DOHH2 (cell line): ENCODE measurements around the gene ADAM33.

Experiments
- H3F3A ChIP-seq: fragments of 200-600 bp; sonication (generic), shearing (Covaris generic); 2 replicates; pipeline ENCODE4 v1.6.0; 2016; ENCODE audit warnings: antibody characterized with exemption, mild to moderate bottlenecking; ENCODE audit not compliant: control insufficient read depth, insufficient read depth
- H3K27ac ChIP-seq: fragments of 200-600 bp; sonication (generic); 2 replicates; pipeline ENCODE4 v1.5.1; 2014; ENCODE audit warnings: low read depth, mild to moderate bottlenecking, low read length, moderate library complexity
- H3K27me3 ChIP-seq: fragments of 200-600 bp; sonication (generic); 2 replicates; pipeline ENCODE4 v1.6.1; 2014; ENCODE audit warnings: mild to moderate bottlenecking, low read length, mixed read lengths; ENCODE audit not compliant: control insufficient read depth
- H3K36me3 ChIP-seq: fragments of 200-600 bp; sonication (generic); 2 replicates; pipeline ENCODE4 v1.6.1; 2014; ENCODE audit warnings: mild to moderate bottlenecking, low read length, moderate library complexity, mixed read lengths; ENCODE audit not compliant: control insufficient read depth
- H3K4me1 ChIP-seq: fragments of 200-600 bp; sonication (generic); 2 replicates; pipeline ENCODE4 v1.6.1; 2014; ENCODE audit warnings: mild to moderate bottlenecking, low read length, mixed read lengths; ENCODE audit not compliant: control insufficient read depth
- H3K4me2 ChIP-seq: fragments of 200-600 bp; sonication (generic); 2 replicates; pipeline ENCODE4 v1.6.0; 2014; ENCODE audit warnings: mild to moderate bottlenecking, low read length, moderate library complexity
- H3K4me3 ChIP-seq: fragments of 200-600 bp; sonication (generic); 2 replicates; pipeline ENCODE4 v1.5.1; 2014; ENCODE audit warnings: mild to moderate bottlenecking, low read length, mixed read lengths
- H3K79me2 ChIP-seq: fragments of 200-600 bp; sonication (generic); 2 replicates; pipeline ENCODE4 v1.6.1; 2014; ENCODE audit warnings: mild to moderate bottlenecking, low read length, mixed read lengths; ENCODE audit not compliant: control insufficient read depth
- H3K9me2 ChIP-seq: fragments of 200-600 bp; sonication (generic); replicated peaks from 2 replicates; pipeline ENCODE4 v1.6.1; 2014; ENCODE audit warnings: mild to moderate bottlenecking, low read length, mixed read lengths; ENCODE audit not compliant: control insufficient read depth
- H3K9me3 ChIP-seq: fragments of 200-600 bp; sonication (generic); 2 replicates; pipeline ENCODE4 v1.6.1; 2014; ENCODE audit warnings: antibody characterized with exemption, low read length, mixed read lengths; ENCODE audit not compliant: control insufficient read depth, insufficient read depth
- H4K20me1 ChIP-seq: fragments of 200-600 bp; sonication (generic); 2 replicates; pipeline ENCODE4 v1.6.0; 2014; ENCODE audit warnings: low read depth, mild to moderate bottlenecking, antibody characterized with exemption, low read length, moderate library complexity; ENCODE audit not compliant: control insufficient read depth, insufficient read depth
- EZH2phosphoT487 ChIP-seq: fragments of 200-600 bp; sonication (generic); IDR thresholded peaks from 2 replicates; pipeline ENCODE4 v1.6.1; 2017; ENCODE audit warnings: borderline replicate concordance, mild to moderate bottlenecking, antibody characterized with exemption, low read length, moderate library complexity, mixed read lengths
- TF ChIP-seq, protein P1 (sequence below): fragments of 200-600 bp; sonication (generic); IDR thresholded peaks from one replicate; pipeline ENCODE4 v1.5.1; 2014; ENCODE audit warnings: antibody characterized with exemption, mild to moderate bottlenecking, low read depth, low read length; ENCODE audit not compliant: poor library complexity, severe bottlenecking

ADAM33 gene

DNA sequence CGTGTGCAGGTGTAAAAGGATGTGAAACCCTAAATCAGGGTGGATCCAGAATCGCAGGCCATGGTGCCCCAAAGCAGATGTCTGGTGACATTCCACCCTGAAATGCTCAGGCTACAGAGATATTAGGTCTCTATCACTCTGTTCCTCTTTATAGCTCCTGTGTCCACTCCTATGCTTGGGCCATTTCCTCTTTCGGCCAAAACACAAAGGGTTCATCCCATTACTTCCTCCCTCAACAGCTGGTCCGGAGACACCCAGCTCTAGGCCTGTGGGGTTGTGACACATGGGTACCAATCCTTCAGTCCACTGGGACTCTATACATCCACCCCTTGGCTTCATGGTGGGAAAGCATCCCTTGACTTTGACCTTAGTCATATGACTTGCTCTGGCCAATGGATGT, 32.3 kb upstream of the ADAM33 start:
- Histone ChIP-seq H3K9me3 (no peaks in the 10 kb centered on the region), H3K9me2 (no peaks in the 10 kb centered on the region), H3K36me3 (no peaks in the 10 kb centered on the region), H3F3A (no peaks in the 10 kb centered on the region), H4K20me1 (no peaks in the 10 kb centered on the region), H3K4me1 (no peaks in the 10 kb centered on the region), H3K27me3 (peaks cover 5% of the 10 kb centered on the region; the same call in 1 of the 2 replicates), H3K27ac (no peak overlapping the region), H3K79me2 (no peaks in the 10 kb centered on the region), H3K4me3 (no peak overlapping the region), H3K4me2 (no peak overlapping the region)
- TF ChIP-seq EZH2phosphoT487 = no peak
- TF ChIP-seq, protein P1, sequence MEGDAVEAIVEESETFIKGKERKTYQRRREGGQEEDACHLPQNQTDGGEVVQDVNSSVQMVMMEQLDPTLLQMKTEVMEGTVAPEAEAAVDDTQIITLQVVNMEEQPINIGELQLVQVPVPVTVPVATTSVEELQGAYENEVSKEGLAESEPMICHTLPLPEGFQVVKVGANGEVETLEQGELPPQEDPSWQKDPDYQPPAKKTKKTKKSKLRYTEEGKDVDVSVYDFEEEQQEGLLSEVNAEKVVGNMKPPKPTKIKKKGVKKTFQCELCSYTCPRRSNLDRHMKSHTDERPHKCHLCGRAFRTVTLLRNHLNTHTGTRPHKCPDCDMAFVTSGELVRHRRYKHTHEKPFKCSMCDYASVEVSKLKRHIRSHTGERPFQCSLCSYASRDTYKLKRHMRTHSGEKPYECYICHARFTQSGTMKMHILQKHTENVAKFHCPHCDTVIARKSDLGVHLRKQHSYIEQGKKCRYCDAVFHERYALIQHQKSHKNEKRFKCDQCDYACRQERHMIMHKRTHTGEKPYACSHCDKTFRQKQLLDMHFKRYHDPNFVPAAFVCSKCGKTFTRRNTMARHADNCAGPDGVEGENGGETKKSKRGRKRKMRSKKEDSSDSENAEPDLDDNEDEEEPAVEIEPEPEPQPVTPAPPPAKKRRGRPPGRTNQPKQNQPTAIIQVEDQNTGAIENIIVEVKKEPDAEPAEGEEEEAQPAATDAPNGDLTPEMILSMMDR = no peak

DNA sequence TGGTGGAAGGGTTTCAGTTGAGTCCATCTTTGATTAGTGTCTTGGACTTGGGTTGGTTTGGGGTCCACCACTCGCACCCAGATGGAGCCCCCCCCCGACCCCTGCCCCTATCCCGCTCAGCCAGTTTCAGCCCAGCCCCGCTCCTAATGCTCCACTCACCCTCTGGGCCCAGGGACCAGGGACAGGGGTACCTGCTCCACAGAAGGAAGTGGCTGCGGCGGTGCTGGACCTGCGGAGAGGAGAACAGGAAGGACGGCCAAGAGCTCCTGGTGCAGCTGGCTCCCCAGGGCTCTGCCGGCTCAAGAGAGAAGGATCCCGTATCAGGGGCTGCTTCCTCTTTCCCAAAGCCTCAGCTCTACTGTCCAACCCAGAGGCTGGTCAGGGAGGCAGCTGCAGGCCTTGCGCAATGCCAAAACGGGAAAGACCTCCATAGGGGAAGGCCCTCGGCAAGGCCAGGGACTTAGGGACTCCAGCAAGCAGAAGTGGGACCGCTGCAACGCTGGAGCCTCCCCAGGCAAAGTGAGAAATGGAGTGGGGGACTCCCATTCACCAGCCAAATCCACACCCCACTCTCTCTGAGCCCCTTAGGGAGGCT, 30.6 kb upstream of the ADAM33 start, which contains the start of gene SIGLEC1:
TSS of gene SIGLEC1 (minus strand) at position 322 of the 595 bp plus-strand sequence. CDS start 5,472 bp downstream, outside the sequence.
- no peaks in the 10 kb centered on the region for H3K36me3 ChIP-seq
- no peaks in the 10 kb centered on the region for H3K9me2 ChIP-seq
- no peak within 1 kb of the TSS for H3K27ac ChIP-seq
- H3K4me2 ChIP-seq = no peak within 1 kb of the TSS
- H3F3A ChIP-seq = no peaks in the 10 kb centered on the region
- no peaks in the 10 kb centered on the region for H3K79me2 ChIP-seq
- H3K27me3 ChIP-seq = 0 out of 2 replicates have a peak, but pooled peaks cover 2% of the 10 kb centered on the region
- H3K9me3 ChIP-seq = no peaks in the 10 kb centered on the region
- H3K4me1 ChIP-seq = no peaks in the 10 kb centered on the region
- no peak for TF ChIP-seq EZH2phosphoT487
- TF ChIP-seq, protein P1 = no peak
- no peak within 1 kb of the TSS for H3K4me3 ChIP-seq
- no peaks in the 10 kb centered on the region for H4K20me1 ChIP-seq

DNA sequence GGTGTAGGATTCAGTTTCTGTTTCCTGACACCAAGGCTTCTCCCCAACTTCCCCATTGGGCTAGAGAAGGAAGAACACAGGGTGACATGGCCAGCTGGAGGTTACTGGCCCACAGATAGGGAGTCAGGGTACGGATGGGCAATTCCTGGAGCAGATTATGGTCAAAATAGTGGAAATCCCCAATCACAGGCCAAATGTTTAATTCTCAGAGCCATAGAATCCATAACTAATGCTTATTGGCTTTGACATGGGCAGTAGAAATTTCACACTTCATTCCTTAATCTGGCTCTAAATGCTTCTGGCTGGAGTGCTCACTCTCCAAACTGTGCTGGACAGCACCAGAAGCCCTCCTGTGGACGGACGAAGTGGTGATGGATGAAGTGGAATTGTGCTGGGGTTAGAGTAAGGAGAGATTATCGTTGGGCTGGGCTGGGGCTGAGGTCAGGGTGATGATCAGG, 29.7 kb upstream of the ADAM33 start:
- no peaks in the 10 kb centered on the region for H3K9me2 ChIP-seq
- TF ChIP-seq EZH2phosphoT487 = no peak
- TF ChIP-seq, protein P1 = no peak

More for the DNA sequence above, 29.7 kb upstream of the ADAM33 start:
- no peaks in the 10 kb centered on the region for H3K4me1 ChIP-seq
- H3K4me2 ChIP-seq = no peak overlapping the region
- H4K20me1 ChIP-seq = no peaks in the 10 kb centered on the region
- no peaks in the 10 kb centered on the region for H3K36me3 ChIP-seq
- H3F3A ChIP-seq = no peaks in the 10 kb centered on the region
- no peaks in the 10 kb centered on the region for H3K79me2 ChIP-seq
- H3K27me3 ChIP-seq = 0 out of 2 replicates have a peak, but pooled peaks cover 2% of the 10 kb centered on the region
- no peak overlapping the region for H3K27ac ChIP-seq
- H3K9me3 ChIP-seq = no peaks in the 10 kb centered on the region
- H3K4me3 ChIP-seq = no peak overlapping the region
